HG03039 (cell line): ENCODE results near the gene UPF3B.
"Not testable (repeated sequence)": the region's sequence is repeated elsewhere in the genome, so short reads cannot be mapped to it uniquely, and the experiment has no call there.

ENCODE experiments used
- ATAC-seq: cut with Tn5 transposase; IDR thresholded peaks from one replicate; pipeline ENCODE4 v1.9.1; 2021; ENCODE audit warnings: mild to moderate bottlenecking, moderate library complexity; ENCODE audit not compliant: unreplicated experiment

The UPF3B gene

DNA sequence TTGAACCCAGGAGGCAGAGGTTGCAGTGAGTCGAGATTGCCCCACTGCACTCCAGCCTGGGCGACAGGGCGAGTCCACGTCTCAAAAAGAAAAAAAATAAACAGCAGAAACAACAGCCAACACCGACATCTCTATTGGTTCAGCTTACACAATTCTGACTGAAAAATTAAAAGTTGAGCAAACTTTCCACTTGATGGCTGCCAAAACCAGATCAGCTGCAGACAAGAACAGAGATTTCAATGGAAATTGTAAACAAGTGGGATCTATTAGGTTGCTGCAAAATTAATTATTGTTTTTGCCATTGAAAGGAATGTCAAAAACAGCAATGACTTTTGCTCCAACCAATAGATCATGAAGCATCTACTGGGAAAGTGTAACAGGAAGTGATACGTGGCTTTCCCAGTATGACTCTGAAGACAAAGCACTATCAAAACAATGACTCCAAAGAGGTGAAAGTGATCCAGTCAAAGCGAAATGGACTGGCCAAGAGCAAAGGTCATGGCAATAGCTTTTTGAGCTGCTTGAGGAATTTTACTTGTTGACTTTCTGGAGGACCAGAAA is 26.3 kb downstream of the UPF3B start:
- ATAC-seq: no peak

GRCh38 chrX:119824221-119824620 is 28.5 kb downstream of the UPF3B start:
- ATAC-seq: not testable (repeated sequence)

GRCh38 chrX:119821703-119822102 is 31.1 kb downstream of the UPF3B start:
- ATAC-seq: peak; percentile 78

GRCh38 chrX:119817130-119817690 is 35.6 kb downstream of the UPF3B start:
- ATAC-seq: no peak

- ATAC-seq: no peak
Observed at GRCh38 chrX:119816300-119816699, 36.5 kb downstream of the UPF3B start.

- ATAC-seq: no peak
Observed at GRCh38 chrX:119809185-119809666, 43.5 kb downstream of the UPF3B start.

DNA sequence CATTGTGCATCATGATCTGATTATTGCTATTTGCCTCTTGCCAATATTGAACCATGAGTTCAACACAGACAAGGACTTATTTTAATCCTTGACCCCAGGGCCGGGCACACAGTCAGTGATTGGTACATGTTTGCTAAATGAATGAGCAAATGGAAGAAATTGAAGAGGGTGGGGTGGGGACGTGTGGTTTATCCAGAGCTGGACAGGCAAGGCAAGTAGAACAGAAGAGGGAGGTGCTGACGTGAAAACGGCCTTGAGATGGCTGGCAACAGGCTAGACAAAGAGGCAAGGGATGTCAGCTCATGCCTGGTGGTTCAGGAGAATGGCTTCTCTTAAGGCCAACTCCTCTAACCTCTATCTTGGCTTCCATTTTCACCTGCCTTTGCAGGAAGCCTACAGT is 44.3 kb downstream of the UPF3B start:
- ATAC-seq: not testable (repeated sequence)

DNA sequence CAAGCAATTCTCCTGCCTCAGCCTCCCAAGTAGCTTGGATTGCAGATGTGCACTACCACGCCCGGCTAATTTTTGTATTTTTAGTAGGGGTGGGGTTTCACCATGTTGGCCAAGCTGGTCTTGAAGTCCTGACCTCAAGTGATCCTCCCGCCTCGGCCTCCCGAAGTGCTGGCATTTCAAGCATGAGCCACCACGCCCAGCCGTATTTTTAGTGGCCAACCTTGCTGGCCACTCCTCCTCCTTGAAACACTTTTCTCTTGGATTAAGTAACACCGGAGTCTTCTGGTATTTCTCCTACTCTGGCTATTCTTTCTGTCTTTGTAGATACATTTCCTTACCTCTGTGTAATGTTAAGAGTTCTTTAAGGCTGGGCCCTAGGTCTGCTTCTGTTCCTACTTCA is 50.2 kb downstream of the UPF3B start:
- ATAC-seq: no peak

DNA sequence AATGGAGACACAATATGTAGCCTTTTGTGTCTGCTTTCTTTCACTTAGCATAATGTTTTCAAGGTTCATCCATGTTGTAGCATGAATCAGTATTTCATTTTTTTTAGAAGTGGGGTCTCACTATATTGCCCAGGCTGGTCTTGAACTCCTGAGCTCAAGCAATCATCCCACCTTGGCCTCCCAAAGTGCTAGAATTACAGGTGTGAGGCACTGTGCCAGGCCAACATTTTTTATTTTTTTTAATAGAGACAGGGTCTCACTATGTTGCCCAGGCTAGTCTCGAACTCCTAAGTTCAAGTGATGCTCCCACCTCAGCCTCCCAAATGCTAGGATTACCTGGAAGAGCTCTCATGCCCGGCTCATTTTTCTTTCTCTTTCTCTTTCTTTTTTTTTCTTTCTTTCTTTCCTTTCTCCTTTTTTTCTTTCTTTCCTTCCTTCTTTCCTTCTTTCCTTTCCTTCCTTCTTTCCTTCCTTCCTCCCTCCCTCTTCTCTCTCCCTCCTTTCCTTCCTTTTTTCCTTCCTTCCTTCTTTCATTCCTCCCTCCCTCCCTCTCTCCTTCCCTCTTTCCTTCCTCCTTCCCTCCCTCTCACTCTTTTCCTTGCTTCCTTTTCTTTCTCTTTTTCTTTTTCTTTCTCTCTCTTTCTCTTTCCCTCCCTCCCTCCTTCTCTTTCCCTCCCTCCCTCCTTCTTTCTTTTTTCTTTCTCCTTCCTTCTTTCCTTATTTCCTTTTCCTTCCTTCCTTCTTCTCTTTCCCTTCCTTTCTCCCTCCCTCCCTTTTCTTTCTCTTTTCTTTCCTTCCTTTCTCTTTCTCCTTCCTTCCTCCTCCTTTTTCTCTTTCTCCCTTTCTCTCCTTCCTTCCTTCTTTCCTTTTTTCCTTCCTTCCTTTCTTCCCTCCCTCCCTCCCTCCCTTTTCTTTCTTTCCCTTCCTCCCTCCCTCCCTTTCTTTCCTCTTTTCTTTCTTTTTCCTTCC is 51.2 kb downstream of the UPF3B start:
- no peak for ATAC-seq

DNA sequence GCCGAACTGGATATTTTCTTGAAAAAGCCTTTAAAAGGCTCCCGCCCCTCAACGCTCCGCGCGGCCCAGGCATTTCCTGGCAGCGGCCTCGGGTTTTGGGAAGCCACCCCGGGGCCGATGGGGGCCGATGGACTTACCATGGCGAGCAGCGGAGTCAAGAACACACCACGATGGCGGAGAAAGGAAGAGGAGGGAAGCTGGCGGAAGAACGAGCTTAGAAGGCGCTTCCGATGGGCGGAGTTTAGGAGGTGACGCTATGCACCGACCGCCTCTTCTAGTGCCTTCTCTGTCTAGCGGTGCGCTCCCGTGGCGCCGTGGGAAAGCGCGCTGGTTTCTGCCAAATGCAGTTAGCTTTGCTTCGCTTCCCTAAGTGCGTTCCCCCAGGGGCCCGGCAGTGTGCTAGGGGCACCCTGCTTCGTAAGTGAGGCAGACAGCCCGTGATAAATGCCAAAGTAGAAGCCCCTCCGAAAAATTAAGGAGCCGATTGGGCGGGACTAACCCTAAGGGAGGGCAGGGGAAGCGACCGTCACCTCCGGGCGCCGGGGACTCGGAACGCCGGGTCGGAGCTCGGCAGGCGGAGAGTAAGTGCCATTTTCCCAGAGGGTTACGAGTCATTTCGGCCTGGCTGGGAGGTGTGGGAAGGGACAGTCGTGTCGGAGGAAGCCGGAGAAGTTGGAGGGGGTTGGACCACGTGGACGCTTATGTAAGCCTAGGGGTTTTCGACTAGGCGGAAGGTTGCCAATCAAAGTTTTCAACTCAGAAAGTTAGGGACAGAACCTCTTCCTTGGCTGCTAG is 61.1 kb downstream of the UPF3B start, which contains the start of gene RPL39:
Gene RPL39 (minus strand): TSS at position 194 of the 795 bp plus-strand sequence. CDS start 54 bp downstream, at position 140.
- peak; percentile 84 for ATAC-seq

- peak; percentile 20 for ATAC-seq
Observed at GRCh38 chrX:119790977-119791436, 61.8 kb downstream of the UPF3B start.

DNA sequence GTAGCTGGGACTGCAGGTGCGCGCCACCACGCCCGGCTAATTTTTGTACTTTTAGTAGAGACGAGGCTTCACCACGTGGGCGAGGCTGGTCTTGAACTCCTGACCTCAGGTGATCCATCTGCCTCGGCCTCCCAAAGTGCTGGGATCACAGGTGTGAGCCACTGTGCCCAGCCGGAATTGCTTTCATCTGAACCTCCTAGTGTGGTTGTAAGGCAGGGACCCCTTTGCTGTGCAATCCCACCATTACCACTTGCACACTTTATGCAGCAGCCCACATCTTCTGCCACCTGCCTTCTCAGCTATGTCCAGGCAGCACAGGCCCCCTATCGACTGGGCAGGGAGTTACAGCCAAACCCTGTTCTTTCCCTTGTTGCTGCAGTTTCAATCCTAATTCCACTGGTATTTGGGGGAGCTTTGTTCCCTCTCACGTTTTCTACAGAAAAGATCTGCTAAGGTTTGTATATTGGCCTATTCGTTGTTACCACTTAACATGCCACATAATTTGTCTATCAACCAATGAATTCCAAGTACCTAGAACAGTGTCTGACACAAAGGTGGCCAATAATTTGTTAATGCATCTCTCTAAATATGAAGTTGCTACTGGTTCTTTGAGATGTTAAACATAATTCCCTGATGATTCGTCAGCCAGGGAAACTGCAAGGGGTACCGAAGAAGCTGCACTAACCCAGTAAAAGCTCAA is 67.9 kb downstream of the UPF3B start:
- ATAC-seq: no peak
